ENCODE results near the gene LZTR1. TPM values are rescaled to one million over a fixed set of nuclear protein-coding genes. Genes with fewer than 3 reads are reported as not detected.

The LZTR1 gene
- total RNA-seq, 1 experiment from 2014 or later = 37.2 TPM

DNA sequence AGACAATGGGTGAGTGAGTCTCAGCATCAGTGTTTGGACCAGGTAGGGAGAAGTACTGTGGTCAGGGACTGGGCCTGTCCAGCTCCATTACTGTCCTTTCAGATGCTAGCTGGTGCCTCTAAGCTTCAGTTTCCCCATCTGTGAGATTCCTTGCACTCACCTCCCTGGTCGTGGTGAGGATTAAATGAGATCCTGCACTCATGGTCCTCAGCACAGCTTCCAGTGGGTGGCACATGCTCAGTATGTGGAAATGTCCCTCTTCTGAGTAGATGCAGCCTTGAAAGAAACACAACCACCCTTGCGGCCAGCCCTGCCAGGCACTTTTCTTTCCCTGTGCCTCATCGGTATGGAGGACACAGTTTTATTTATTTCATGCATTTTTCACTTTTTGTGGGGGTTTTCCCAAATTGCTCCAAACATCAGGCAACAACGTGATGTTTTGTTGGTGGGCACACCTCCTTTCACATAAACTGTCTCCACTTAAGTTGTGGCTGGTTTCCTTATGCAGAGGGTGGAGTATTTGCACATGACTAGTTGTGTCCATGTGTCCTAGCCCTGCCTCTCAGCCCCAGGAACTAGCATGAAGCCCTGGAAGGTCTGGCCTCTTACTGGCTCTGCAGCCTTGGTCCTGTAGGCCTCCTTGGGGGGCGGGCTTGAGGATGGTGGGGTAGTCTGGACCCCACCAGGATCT lies 1.1 kb downstream of the LZTR1 start:
- H3K27ac Mint-ChIP-seq (ENCODE audit: unreplicated experiment) = no peak overlapping the region
- no TSS peak for BruUV-seq (replicated peaks)
- peaks cover 12% of the 10 kb centered on the region for H3K36me3 Mint-ChIP-seq (ENCODE audit: insufficient read depth, unreplicated experiment)
- CTCF ChIA-PET = no interaction called here
- no peaks in the 10 kb centered on the region for H3K27me3 Mint-ChIP-seq (ENCODE audit: insufficient read depth, unreplicated experiment)
- H3K4me1 ChIP-seq = peaks cover 14% of the 10 kb centered on the region; the same call in 1 of the 2 replicates
- H3K4me3 ChIP-seq (ENCODE audit: low read depth, low read length) = peak overlapping the region; percentile 95
- no peak for TF ChIP-seq CTCF (IDR thresholded peaks at IDR 0.05; ENCODE audit: insufficient read depth in 1 of 2, low read depth in 1 of 2, low read length in 1 of 2, severe bottlenecking in 1 of 2, unreplicated experiment in 1 of 2)
- 0 out of 2 replicates have a peak, but pooled peaks cover 3% of the 10 kb centered on the region for H3K9me3 ChIP-seq
- no peak for DNase-seq
- H3K27me3 ChIP-seq (replicated peaks; ENCODE audit: control insufficient read depth, insufficient read depth, low read length) = no peaks in the 10 kb centered on the region
- POLR2A ChIA-PET = no interaction called here
- peak overlapping the region; percentile 85 for H3K4me3 Mint-ChIP-seq (ENCODE audit: unreplicated experiment)
- H3K4me1 Mint-ChIP-seq (ENCODE audit: low read depth, unreplicated experiment) = no peaks in the 10 kb centered on the region
- peaks cover 8% of the 10 kb centered on the region for H3K9me3 Mint-ChIP-seq (ENCODE audit: unreplicated experiment)
- intact Hi-C loops (cut with micrococcal nuclease; ENCODE audit: unreplicated experiment) = no loop called here
- H3K36me3 ChIP-seq (ENCODE audit: control insufficient read depth, insufficient read depth, low read length) = no peaks in the 10 kb centered on the region

GRCh38 chr22:20985720-20986119 lies 3.6 kb downstream of the LZTR1 start:
- Mint-ChIP-seq H3K4me3 (ENCODE audit: unreplicated experiment) (no peak overlapping the region), H3K9me3 (ENCODE audit: unreplicated experiment) (no peaks in the 10 kb centered on the region), H3K4me1 (ENCODE audit: low read depth, unreplicated experiment) (no peaks in the 10 kb centered on the region), H3K27me3 (ENCODE audit: insufficient read depth, unreplicated experiment) (no peaks in the 10 kb centered on the region), H3K27ac (ENCODE audit: unreplicated experiment) (no peak overlapping the region), H3K36me3 (ENCODE audit: insufficient read depth, unreplicated experiment) (peaks cover 14% of the 10 kb centered on the region)
- no peak overlapping the region for H3K4me3 ChIP-seq (ENCODE audit: low read depth, low read length)
- no peaks in the 10 kb centered on the region for H3K9me3 ChIP-seq
- H3K27me3 ChIP-seq (replicated peaks; ENCODE audit: control insufficient read depth, insufficient read depth, low read length) = no peaks in the 10 kb centered on the region
- H3K4me1 ChIP-seq = peaks cover 13% of the 10 kb centered on the region; the same call in 1 of the 2 replicates
- intact Hi-C loops (cut with micrococcal nuclease; ENCODE audit: unreplicated experiment) = no loop called here
- no peak for DNase-seq
- no peaks in the 10 kb centered on the region for H3K36me3 ChIP-seq (ENCODE audit: control insufficient read depth, insufficient read depth, low read length)
- ChIA-PET CTCF (no interaction called here), POLR2A (no interaction called here)
- TF ChIP-seq CTCF (IDR thresholded peaks at IDR 0.05; ENCODE audit: insufficient read depth in 1 of 2, low read depth in 1 of 2, low read length in 1 of 2, severe bottlenecking in 1 of 2, unreplicated experiment in 1 of 2) = no peak
- BruUV-seq (replicated peaks) = no TSS peak

GRCh38 chr22:20986365-20986764 lies 4.3 kb downstream of the LZTR1 start:
- no peaks in the 10 kb centered on the region for H3K9me3 ChIP-seq
- no peak for TF ChIP-seq CTCF (IDR thresholded peaks at IDR 0.05; ENCODE audit: insufficient read depth in 1 of 2, low read depth in 1 of 2, low read length in 1 of 2, severe bottlenecking in 1 of 2, unreplicated experiment in 1 of 2)
- no peaks in the 10 kb centered on the region for H3K4me1 Mint-ChIP-seq (ENCODE audit: low read depth, unreplicated experiment)
- no peak for DNase-seq
- H3K27me3 ChIP-seq (replicated peaks; ENCODE audit: control insufficient read depth, insufficient read depth, low read length) = no peaks in the 10 kb centered on the region
- no peaks in the 10 kb centered on the region for H3K9me3 Mint-ChIP-seq (ENCODE audit: unreplicated experiment)
- no peaks in the 10 kb centered on the region for H3K27me3 Mint-ChIP-seq (ENCODE audit: insufficient read depth, unreplicated experiment)
- peaks cover 17% of the 10 kb centered on the region for H3K36me3 Mint-ChIP-seq (ENCODE audit: insufficient read depth, unreplicated experiment)
- BruUV-seq (replicated peaks) = no TSS peak
- H3K4me3 ChIP-seq (ENCODE audit: low read depth, low read length) = no peak overlapping the region
- no peak overlapping the region for H3K4me3 Mint-ChIP-seq (ENCODE audit: unreplicated experiment)
- H3K36me3 ChIP-seq (ENCODE audit: control insufficient read depth, insufficient read depth, low read length) = no peaks in the 10 kb centered on the region
- CTCF ChIA-PET = no interaction called here
- peaks cover 7% of the 10 kb centered on the region; the same call in 1 of the 2 replicates for H3K4me1 ChIP-seq
- no peak overlapping the region for H3K27ac Mint-ChIP-seq (ENCODE audit: unreplicated experiment)
- POLR2A ChIA-PET = no interaction called here
- intact Hi-C loops (cut with micrococcal nuclease; ENCODE audit: unreplicated experiment) = no loop called here

Measured in Caco-2 (cell line).